ENCODE measurements around the gene SPEF1.

DNA sequence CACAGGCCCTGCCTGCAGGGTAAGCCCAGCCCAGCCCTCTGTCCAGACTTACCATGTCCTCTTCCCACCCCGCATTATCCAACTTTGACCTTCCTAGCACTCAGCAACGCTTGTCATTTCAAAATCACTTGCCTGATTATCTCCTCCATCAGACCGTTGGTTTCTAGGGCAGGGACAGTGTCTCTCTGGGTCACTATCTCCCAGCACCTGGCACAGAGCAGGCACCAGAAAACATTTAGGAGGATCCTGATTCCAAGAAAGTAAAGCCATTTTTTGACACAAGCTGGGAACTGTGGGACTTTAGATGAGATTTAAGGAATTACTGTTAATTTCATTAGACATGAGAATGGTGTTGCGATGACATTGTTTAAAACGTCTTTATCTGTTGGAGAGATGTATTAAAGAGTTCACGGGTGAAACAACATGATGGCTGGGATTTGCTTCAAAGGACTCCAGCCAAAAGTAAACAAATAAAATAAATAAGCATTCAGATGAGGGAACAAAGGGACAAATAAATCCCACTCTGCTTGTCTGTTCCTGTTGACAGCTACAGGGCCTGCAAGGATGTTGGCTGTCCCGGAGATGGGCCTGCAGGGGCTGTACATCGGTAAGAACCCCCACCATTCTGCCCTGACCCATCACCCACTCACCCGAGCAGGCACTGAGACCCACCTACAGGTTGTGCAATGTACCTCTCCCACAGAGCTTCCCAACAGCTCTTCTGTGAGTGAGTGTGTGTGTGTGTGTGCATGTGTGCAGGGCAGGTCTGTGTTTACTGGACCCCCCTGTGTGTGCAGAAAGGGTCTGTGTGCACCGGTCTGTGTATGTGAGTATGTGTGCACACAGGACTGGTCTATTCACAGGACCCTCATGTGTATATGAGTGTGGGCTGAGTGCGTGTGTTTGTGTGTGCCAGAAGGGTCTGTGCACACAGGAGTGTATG lies 42.9 kb downstream of the SPEF1 start:
- TF ChIP-seq, protein P1, sequence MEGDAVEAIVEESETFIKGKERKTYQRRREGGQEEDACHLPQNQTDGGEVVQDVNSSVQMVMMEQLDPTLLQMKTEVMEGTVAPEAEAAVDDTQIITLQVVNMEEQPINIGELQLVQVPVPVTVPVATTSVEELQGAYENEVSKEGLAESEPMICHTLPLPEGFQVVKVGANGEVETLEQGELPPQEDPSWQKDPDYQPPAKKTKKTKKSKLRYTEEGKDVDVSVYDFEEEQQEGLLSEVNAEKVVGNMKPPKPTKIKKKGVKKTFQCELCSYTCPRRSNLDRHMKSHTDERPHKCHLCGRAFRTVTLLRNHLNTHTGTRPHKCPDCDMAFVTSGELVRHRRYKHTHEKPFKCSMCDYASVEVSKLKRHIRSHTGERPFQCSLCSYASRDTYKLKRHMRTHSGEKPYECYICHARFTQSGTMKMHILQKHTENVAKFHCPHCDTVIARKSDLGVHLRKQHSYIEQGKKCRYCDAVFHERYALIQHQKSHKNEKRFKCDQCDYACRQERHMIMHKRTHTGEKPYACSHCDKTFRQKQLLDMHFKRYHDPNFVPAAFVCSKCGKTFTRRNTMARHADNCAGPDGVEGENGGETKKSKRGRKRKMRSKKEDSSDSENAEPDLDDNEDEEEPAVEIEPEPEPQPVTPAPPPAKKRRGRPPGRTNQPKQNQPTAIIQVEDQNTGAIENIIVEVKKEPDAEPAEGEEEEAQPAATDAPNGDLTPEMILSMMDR (IDR thresholded peaks at IDR 0.05), result no peak
- no peak for TF ChIP-seq POLR2AphosphoS5 (IDR thresholded peaks at IDR 0.05)

Data from suprapubic skin (tissue), 3 donors.